PC-3 (cell line): ENCODE results near the gene MACROH2A2.

Source experiments
- EZH2 ChIP-seq: fragments of 300-600 bp; sonication (generic); IDR thresholded peaks from one replicate; pipeline ENCODE4 v1.6.1; 2017; ENCODE audit warnings: antibody characterized with exemption, mild to moderate bottlenecking, low read length; ENCODE audit not compliant: unreplicated experiment
- EZH2phosphoT487 ChIP-seq: fragments of 300-600 bp; sonication (generic); IDR thresholded peaks from 2 replicates; pipeline ENCODE4 v1.6.1; 2018; ENCODE audit warnings: mild to moderate bottlenecking, antibody characterized with exemption, low read length, borderline replicate concordance
- TF ChIP-seq, protein P1 (sequence below): fragments of 300-600 bp; sonication (generic); conservative IDR thresholded peaks from 2 replicates; pipeline ENCODE4 v1.5.1; 2017; ENCODE audit warnings: antibody characterized with exemption, low read depth, mild to moderate bottlenecking, low read length

DNA sequence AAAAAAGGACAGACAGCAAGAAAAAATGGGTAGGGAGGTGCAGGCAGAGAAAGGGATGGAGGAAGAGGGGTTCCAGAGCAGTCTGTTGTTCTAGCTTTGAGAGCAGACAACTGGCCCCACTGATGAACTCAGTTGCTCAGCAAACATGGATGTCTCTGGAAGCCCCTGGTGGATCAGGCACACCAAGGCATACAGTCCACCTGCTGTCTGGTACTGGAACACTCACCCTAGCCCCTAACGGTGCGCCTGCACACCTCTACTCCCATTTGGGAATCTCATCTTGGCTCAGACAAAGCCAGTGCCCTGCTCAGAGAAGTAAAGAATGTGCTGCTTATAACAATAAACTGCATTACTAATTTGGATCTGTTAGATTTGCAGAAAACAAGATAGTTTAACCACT is 7.7 kb downstream of the MACROH2A2 start:
- TF ChIP-seq EZH2phosphoT487 = no peak
- TF ChIP-seq, protein P1, sequence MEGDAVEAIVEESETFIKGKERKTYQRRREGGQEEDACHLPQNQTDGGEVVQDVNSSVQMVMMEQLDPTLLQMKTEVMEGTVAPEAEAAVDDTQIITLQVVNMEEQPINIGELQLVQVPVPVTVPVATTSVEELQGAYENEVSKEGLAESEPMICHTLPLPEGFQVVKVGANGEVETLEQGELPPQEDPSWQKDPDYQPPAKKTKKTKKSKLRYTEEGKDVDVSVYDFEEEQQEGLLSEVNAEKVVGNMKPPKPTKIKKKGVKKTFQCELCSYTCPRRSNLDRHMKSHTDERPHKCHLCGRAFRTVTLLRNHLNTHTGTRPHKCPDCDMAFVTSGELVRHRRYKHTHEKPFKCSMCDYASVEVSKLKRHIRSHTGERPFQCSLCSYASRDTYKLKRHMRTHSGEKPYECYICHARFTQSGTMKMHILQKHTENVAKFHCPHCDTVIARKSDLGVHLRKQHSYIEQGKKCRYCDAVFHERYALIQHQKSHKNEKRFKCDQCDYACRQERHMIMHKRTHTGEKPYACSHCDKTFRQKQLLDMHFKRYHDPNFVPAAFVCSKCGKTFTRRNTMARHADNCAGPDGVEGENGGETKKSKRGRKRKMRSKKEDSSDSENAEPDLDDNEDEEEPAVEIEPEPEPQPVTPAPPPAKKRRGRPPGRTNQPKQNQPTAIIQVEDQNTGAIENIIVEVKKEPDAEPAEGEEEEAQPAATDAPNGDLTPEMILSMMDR = peak; percentile 25; the same call in 1 of the 2 replicates
- TF ChIP-seq EZH2 = no peak
